NOMO-1 treated with DMSO at 0.1 percent for 48 hours (cell line): Measurements from ENCODE around the gene ZCRB1.
A peak's percentile ranks its signal among the peaks of the same experiment; 100 is the strongest.
"Not testable (repeated sequence)": the region's sequence is repeated elsewhere in the genome, so short reads cannot be mapped to it uniquely, and the experiment has no call there.

ENCODE experiments used
- DNase-seq: peaks from one replicate; lab custom pipeline; 2025; ENCODE audit not compliant: unreplicated experiment; lab: John Stamatoyannopoulos, UW

ZCRB1 gene, protein sequence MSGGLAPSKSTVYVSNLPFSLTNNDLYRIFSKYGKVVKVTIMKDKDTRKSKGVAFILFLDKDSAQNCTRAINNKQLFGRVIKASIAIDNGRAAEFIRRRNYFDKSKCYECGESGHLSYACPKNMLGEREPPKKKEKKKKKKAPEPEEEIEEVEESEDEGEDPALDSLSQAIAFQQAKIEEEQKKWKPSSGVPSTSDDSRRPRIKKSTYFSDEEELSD

DNA sequence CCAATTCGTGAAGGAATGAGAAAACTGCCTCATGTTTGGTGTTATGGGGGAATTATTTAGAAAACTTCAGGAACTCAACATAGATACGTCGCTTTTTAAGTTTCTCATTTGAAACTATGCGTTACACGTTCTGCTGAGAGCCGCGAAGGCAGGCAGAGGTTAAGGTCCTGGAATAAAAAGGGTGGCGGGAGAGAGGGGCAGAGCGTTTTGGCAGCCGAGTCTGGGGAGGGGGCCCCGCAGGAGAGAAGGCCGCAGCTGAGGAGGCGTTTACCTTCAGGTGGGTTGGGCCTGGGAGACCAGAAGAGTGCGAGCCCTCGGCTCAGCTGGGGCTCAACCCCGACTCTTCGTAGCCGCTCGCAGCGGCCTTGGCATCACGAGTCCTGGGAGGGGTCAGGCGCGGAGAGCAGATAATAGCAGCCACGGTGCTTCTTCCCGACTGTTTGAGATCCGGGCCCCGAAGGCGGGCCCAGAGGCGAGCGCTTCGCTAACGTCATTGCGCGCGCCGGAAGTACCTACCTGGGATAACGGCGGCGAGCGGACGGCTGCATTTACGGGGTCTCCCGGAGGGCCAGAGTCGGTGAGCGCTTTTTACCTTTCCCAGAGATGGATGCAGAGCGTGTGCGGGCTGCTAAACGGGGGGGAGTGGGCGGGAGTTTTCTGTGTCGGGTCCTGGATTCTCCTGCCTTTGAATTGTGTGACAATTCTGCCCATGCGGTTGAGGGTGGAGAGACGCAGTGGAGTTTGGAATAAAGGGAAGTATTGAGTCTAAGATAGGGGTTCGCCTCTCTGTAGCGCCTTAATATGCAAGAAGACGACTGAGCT is at the start of gene ZCRB1, which contains the start of gene PPHLN1:
TSS of gene ZCRB1 (minus strand) at position 442 of the 822 bp plus-strand sequence. CDS start 1,992 bp downstream, outside the sequence.
TSS of gene PPHLN1 (plus strand) at position 515 of the 822 bp plus-strand sequence. CDS start 9,736 bp downstream, outside the sequence.
- peak; percentile 83 for DNase-seq

DNA sequence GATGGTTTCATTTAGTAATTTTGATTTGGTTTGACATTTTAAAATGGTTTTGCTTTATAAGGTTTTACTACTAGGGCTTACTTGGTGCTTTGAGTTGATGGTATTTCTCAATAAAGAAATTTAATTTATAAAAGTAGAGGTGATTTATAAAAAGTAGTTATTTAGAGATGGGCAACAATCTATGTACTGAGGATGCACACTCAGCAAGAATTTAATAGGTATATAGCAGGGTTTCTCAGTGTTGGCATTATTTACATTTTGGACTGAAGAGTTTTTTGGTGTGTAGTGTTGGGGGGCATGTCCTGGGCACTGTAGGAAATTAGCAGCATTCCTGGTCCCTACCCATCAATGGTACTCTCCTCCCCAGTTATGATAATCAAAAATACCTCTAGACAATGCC is 47.8 kb upstream of the ZCRB1 start:
- no peak for DNase-seq

DNA sequence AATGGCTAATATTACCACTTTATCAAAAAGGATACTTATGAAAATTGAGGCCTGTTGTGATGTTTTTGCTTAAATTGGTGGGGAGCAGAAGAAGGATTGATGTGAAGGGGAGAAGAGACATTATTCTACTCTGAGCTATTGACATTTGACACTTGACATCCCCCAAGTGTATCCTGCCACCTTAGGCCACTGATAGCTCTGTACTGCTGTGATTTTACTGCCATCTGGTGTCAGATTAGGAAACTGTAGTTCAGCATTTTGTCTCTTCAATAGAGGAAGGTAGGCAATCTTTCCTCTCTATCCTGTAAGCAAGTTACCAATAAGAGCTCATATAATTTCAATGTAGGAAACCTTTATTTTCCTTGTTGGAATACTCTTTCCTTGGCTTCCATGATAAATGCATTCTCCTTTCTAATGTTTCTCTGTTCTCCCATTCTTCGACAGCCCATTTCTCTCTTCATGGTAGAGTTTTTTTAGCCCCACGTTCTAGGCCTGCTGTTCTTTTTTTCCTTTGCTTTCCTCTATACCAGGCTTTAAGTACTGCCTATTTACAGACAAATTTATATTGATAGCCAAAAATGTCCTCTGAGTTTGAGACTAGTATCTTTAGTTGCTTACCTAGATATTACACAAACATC is 46.4 kb upstream of the ZCRB1 start:
- peak; percentile 62 for DNase-seq

DNA sequence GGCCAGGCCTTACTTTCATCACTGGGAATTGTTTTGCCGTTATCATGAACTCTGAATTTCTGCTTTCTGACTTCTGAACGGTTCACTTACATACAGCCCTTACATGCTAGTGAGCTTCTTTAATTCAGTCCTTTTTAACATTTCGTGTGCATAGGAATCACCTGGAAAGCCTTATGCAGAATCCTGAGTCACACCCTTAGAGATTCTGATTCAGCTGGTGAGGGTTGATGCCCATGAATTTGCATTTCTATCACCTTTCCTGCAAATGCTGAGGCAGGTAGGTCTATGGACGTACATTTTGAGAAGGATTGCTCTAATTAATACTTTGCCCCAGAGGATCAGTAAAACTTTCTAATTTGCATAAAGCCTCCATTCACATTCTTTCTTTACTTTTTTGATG is 44.1 kb upstream of the ZCRB1 start:
- DNase-seq, result no peak

DNA sequence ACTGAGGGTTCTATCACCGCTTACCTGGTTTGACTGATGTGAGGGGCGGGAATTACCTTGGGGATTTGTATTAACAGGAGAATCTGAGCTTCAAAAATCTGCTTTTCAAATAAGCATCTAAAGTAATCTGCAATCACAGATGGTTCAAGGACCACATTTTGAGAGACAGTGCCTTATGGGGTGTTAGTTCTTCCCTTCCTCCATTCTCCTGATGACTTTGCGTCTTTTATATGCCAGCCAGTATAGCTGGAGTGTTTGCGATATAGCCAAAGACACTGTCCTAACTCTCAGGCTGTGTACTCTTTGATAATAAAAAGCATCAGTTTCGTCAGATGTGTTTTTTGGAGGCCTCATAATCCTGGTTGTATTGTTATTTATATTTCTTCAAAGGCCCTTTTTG is 39.6 kb upstream of the ZCRB1 start:
- no peak for DNase-seq

DNA sequence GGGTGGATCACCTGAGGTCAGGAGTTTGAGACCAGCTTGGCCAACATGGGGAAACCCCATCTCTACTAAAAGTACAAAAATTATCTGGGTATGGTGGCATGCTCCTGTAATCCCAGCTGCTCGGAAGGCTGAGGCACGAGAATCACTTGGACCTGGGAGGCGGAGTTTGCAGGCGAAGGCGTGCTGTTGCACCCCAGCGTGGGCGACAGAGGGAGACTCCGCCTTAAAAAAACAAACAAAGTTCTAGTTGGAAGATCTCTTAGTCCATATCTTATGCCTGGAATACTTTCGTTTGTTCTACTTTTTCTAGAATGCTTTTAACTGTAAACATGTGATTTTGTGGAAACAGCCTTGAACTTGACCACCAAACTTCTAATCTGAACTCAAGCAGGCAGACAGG is 38.8 kb upstream of the ZCRB1 start:
- DNase-seq, result no peak

DNA sequence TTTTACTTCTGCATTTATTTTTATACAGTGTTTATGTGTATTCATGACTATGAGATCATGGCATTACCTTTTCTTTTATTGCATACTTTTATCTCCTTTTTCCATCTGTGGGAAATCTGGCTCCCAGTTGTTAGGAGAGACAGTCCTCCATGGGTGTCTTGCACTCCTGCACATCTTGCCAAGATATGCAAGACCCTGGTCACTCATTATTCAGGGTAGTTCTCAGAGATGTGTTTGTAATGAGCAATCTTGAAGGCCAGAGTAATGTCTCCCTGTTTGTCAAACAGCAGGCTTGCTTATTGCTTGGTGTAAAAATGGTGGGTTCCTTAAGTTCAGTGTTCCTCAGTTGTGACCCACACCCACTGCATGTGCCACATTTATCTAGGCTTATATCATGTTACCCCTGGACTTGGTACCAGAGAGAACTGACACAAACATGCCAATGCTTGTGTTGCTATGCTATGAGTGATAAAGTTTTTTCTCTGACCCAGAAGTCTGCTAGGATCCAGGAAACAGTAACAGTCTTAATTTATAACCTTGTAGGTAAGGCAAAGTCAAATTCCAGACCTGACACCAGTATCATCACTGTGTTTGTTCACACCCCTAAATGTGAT is 36.9 kb upstream of the ZCRB1 start:
- DNase-seq, result no peak

DNA sequence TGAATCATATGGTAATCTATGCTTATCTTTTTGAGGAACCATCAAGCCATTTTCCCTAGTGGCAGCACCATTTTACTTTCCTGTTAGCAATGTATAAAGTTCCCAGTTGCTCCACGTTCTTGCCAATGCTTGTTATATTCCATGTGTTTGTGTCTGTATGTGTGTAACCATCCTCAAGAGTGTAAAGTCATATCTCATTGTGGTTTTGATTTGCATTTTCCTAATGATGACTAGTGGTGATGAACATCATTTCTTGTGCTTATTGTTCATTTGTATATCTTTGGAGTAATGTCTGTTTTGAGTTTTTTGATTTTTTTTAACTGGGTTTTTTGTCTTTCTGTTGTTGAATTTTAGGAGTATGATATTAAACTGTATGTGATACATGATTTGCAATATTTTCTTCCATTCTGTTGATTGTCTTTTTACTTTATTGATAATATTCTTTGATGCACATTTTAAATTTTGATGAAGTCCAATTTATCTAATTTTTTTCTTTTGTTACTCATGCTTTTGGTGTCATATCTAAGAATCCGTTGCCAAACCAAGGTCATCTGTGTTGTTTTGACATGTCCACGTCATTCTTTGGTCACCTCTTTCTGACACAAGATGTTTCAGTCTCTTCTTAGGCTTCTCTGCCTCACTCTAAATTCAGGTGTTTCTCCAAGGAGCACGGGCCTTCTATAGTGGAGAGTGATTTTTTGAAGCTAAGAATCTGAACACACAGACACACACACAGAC is 36.2 kb upstream of the ZCRB1 start:
- no peak for DNase-seq

DNA sequence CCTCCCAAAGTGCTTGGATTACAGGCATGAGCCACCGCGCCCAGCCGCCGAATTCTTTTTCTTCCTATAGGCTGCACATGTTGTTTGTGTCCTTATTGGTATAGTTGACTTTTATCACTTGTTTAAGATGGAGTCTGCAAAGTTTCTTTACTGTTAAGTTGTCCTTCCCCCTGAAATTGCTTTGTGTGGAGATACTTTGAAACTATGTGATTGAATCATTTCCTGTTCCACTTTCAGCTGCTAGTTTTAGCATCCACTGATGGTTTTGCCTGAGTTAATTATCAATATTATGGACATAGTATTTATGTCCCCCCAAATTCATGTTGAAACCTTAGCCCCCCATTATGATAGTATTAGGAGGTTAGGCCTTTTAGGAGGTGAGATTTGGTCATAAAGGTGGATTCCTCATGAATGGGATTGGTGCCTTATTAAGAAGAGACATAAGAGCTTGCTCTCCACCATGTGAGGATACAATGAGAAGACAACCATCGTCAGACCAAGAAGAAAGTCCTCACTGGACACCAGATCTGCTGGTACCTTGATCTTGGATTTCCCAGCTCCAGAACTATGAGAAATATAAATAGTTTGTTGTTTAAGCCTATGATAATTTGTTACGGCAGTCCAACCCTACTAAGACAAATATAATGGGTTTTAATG is 35.0 kb upstream of the ZCRB1 start:
- DNase-seq, result peak; percentile 23

DNA sequence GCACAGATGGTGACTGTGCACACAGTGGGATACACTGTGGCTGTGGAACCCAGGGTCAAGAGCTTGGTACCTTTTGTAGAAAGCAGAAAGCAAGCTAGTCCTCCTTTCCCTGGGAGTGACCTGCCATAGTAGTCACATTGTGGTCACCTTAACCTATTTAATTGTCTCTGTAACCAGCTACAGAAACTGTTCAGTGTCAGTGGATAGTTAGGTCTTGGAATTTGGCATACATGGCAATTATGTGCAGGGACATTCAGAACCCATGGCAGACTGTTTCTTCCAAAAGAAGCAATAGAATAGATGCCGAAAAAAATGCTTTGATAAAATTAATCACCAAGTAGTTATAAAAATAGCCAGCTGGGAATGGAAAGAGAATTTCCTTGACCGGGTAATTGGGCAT is 30.4 kb upstream of the ZCRB1 start:
- DNase-seq, result no peak

DNA sequence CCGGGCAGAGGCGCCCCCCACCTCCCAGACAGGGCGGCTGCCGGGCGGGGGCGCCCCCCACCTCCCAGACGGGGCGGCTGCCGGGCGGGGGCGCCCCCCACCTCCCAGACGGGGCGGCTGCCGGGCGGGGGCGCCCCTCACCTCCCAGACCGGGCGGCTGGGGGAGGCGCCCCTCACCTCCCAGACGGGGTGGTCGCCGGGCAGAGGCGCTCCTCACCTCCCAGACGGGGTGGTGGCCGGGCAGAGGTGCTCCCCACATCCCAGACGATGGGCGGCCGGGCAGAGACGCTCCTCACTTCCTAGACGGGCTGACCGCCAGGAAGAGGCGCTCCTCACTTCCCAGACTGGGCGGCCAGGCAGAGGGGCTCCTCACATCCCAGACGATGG is 24.1 kb upstream of the ZCRB1 start:
- not testable (repeated sequence) for DNase-seq

DNA sequence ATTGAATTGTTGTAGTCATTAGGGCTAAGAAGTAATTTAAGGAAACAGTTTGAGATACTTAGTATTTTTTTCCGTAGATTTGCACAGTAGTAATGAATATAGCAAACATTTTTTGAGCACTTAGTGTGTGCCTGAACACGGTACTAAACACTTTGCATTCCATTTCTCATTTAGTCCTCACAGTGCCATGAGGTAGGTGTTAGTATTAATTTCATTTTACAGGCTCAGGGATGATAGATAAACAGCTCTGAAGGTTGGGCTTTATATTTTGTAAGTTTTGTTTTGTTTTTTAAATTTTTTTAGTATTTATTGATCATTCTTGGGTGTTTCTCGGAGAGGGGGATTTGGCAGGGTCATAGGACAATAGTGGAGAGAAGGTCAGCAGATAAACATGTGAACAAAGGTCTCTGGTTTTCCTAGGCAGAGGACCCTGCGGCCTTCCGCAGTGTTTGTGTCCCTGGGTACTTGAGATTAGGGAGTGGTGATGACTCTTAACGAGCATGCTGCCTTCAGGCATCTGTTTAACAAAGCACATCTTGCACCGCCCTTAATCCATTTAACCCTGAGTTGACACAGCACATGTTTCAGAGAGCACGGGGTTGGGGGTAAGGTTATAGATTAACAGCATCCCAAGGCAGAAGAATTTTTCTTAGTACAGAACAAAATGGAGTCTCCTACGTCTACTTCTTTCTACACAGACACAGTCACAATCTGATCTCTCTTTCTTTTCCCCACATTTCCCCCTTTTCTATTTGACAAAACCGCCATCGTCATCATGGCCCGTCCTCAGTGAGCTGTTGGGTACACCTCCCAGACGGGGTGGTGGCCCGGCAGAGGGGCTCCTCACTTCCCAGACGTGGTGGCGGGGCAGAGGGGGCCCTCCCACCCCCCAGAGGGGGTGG is 23.5 kb upstream of the ZCRB1 start:
- not testable (repeated sequence) for DNase-seq

DNA sequence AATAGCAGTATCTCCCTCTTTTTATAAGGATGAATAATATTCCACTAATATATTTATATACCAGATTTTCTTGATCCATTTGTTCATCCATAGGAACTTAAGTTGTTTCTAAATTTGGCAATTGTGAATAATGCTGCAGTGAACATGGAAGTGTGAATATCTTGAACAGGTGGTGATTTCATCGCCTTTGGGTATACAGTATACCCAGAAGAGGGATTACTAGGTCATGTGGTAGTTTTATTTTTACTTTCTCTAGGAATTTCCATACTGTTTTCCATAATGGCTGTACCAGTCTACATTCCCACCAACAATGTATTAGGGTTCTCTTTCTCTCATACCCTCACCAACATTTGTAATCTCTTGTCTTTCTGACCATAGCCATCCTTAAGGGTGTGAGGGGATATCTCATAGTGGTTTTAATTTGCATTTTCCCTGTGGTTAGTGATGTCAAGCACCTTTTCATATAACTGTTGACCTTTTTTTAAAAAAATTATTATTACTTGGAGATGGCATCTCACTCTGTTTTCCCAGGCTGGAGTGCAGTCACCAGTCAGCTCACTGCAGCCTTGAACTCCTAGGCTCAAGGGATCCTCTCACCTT is 20.6 kb upstream of the ZCRB1 start:
- no peak for DNase-seq

DNA sequence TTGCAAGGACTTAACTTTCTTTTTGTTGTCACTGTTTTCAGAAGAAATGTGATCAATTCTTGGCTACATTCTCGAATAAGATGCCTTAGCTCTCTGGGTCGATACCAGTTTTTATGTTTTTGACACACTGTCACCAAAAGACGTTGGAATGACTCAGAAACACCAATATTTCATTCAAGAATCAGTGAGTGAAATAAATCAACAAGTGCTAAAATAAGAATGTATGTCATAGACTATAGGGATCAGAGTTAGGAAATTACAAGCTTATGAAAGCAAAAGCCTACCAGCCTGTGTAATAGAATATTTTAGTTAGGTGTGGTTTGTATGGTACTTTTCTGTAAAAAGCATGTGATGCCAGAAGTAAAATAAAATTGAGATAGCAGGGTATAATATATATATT is 17.8 kb upstream of the ZCRB1 start:
- DNase-seq, result no peak

DNA sequence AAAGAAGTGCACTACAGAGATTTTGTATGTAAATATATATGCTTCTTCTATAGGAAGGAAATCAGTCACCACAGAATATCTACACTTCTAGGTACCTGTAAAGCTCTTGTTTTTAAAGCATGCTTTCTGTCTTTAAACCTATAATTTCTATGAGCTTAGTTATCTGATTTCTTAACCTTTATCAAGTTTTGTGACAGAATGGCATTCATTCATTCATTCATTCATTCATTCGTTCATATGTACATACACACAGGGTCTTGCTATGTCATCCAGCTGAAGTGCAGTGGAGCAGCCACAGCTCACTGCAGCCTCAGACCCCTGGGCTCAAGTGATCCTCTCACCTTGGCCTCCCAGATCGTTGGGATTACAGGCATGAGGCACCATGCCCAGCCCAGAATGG is 16.1 kb upstream of the ZCRB1 start:
- DNase-seq, result no peak

DNA sequence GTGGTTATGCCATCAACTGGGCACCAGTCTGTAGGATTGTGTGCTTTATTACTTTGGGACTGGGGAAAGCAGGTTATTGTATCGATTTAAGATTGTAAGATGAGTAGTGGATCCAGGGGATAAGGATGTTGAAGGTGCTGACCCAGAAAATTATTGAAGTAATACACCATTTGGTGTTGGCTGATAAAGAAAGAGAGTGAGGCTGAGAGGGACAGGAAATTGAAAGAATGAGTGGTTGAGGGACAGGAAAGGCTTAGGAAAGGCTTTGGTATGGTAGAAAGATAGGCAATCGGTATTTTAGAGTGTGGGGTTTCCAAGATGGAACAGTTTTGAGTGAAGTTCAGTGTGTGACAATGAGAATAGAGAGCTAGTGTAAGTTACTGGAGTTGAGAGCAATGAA is 12.4 kb upstream of the ZCRB1 start:
- DNase-seq, result no peak

DNA sequence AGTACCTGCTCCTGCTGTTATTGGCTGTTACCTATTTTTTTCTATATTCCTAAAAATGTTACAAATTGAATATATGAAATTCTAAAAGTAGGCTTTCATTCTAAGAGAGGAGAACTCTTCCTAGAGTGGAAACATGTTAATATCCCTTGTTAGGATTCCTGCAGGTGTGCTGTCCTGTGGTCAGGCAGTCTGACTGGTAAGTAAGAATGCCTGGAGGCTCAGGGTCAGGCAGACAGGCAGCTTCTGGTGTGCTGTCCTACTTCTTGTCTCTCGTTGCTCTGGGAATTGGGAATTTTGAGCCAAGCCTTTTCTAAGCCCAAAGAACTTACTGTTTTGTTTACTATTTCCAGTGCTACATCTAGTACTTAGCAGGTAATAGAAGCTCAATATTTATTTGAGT is 10.4 kb upstream of the ZCRB1 start:
- DNase-seq, result no peak

DNA sequence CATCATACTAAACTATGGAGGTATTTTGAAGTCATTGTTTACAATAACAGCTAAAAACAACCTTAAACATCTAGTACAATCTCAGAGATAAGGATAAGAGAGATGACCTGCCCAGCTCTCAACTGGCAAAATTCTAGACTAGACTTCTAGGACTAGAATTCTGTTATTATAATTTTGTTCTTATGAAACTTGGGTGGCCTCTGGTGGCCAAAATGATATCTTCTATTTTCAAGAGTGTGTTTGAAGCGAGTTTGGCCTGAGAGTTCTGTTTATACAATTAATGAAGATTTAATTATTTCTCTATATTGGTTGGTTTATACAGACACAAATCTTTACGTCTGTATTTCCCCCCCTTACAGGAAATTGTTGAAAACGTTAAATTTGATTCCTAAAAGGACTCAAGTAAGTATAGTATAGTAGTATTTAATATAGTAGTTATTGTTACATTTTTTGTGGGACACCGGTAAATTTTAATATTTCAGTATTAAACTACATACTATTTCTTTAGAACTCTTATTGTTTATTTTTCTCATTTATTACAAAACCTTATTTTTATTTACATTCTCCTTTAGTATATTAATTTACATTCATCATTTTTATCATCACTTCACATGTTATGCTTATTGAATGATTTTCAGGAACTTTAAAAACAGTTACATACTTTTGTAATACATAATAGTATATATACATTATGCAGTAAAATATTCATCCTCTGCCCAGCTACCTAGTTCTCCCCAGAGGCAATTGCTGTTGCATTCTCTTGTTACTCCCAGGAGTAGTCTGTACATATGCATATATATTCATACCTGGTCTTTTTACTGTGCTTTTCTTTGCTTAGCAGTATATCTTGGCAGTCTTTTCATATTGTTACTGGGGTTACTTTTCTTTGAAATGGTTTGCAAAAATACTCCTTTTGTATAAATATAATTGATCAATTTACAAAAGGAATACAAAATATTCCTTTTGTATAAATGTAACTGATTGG is 6.7 kb upstream of the ZCRB1 start:
- DNase-seq, result peak; percentile 46
